ENCODE data around the gene C17orf114.

C17orf114 gene

DNA sequence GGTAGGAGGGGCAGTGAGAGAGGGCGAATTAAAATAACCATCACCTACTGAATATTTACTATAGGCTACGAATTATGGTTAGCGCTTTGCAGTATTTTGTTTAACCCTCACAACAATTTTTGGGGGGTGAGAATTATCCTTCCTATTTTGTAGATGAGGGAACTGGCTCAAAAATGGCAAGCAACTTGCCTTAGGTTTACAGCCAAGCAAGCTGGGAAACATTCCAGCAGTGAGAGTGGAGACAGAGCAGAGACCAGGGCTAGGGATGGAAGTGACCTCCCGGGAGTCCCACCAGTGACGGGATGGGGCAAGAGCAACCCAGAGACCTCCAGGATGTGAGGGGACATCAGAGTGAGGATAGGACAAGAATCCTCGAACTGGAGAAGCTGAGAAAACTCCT lies 15.6 kb downstream of the C17orf114 start:
- Mint-ChIP-seq H3K4me3 (peak overlapping the region in 4 of 10 donors; percentile 29 to 71 (median 63)), H3K27ac (no peak overlapping the region), H3K27me3 (peaks cover 48 to 72% (median 56%) of the 10 kb centered on the region in 5 donors), H3K4me1 (peaks cover 16 to 39% (median 19%) of the 10 kb centered on the region in 7 donors), H3K9me3 (peaks cover 0 to 2% (median 0%) of the 10 kb centered on the region in 11 donors), H3K36me3 (peaks cover 0 to 4% (median 0%) of the 10 kb centered on the region in 5 donors)
- ChIA-PET POLR2A (interaction anchor here (0.6 kb wide), 1 partner anchor 78 kb away, joined by 3 read pairs; no protein-coding TSS in a partner anchor), CTCF (no interaction called here)
- H3K27me3 ChIP-seq (ENCODE audit: control insufficient read depth in 2 of 2, insufficient read depth in 2 of 2, low read length in 2 of 2), result peaks cover 3 to 16% of the 10 kb centered on the region in 2 donors
- intact Hi-C loops (cut with micrococcal nuclease), result loop anchor here in 1 of 2 donors (5.0 kb wide), 1 partner anchor 116 kb away; the partner anchor contains the start of gene CHRNE
- peaks cover 15 to 20% of the 10 kb centered on the region in 2 donors for H3K4me1 ChIP-seq (ENCODE audit: control insufficient read depth in 2 of 2, insufficient read depth in 2 of 2, low read length in 2 of 2)
- DNase-seq (no peak), ATAC-seq (no peak)
- no peak overlapping the region for H3K27ac ChIP-seq (ENCODE audit: low read depth, low read length)
- H3K36me3 ChIP-seq (ENCODE audit: control insufficient read depth in 2 of 3, insufficient read depth in 3 of 3, low read length in 3 of 3), result no peaks in the 10 kb centered on the region
- no peaks in the 10 kb centered on the region for H3K9me3 ChIP-seq (ENCODE audit: control insufficient read depth in 2 of 3, low read length in 3 of 3)
- H3K4me3 ChIP-seq (ENCODE audit: low read length), result no peak overlapping the region

DNA sequence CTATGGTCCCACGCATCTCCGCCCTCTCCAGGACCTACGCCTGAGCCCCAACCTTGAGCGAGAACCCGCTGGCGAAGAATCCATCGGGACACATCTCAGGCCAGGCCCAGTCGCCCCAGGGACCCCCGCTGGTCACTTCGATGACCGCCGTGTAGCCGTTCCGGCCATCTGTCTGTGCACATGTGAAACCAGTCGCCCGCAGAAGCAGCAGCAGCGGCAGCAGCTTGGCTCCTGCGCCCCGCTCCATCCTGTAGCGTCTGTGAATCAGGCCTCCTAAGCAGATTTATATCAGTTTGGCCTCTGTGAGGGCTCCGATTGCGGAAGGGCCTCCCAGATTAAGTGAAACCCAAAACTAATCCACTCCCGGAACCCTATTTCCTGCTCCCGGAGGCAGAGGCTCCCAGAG lies 16.0 kb downstream of the C17orf114 start, which contains the start of gene VMO1:
Gene VMO1, minus strand, starts transcription at position 259 of the 406 bp plus-strand sequence. Its CDS starts 12 bp downstream, at position 247.
- Mint-ChIP-seq H3K9me3 (peaks cover 0 to 2% (median 0%) of the 10 kb centered on the region in 11 donors), H3K27ac (no peak within 1 kb of the TSS), H3K4me3 (peak within 1 kb of the TSS; percentile 44 to 74 (median 65)), H3K27me3 (peaks cover 48 to 72% (median 56%) of the 10 kb centered on the region in 5 donors), H3K36me3 (peaks cover 0 to 4% (median 0%) of the 10 kb centered on the region in 5 donors), H3K4me1 (peaks cover 14 to 35% (median 19%) of the 10 kb centered on the region in 7 donors)
- intact Hi-C loops (cut with micrococcal nuclease), result loop anchor here in 1 of 2 donors (5.0 kb wide), 1 partner anchor 116 kb away; the partner anchor contains the start of gene CHRNE
- Histone ChIP-seq H3K4me3 (ENCODE audit: low read length) (no peak within 1 kb of the TSS), H3K9me3 (ENCODE audit: control insufficient read depth in 2 of 3, low read length in 3 of 3) (no peaks in the 10 kb centered on the region), H3K4me1 (ENCODE audit: control insufficient read depth in 2 of 2, insufficient read depth in 2 of 2, low read length in 2 of 2) (peaks cover 15 to 20% of the 10 kb centered on the region in 2 donors), H3K27ac (ENCODE audit: low read depth, low read length) (no peak within 1 kb of the TSS), H3K36me3 (ENCODE audit: control insufficient read depth in 2 of 3, insufficient read depth in 3 of 3, low read length in 3 of 3) (no peaks in the 10 kb centered on the region), H3K27me3 (ENCODE audit: control insufficient read depth in 2 of 2, insufficient read depth in 2 of 2, low read length in 2 of 2) (peaks cover 3 to 16% of the 10 kb centered on the region in 2 donors)
- ATAC-seq (no peak), DNase-seq (no peak)
- POLR2A ChIA-PET, result no interaction called here
- CTCF ChIA-PET, result interaction anchor here (1.4 kb wide), 1 partner anchor 9 kb away, joined by 3 read pairs; no protein-coding TSS in a partner anchor

- H3K27ac ChIP-seq (ENCODE audit: low read depth, low read length), result no peak overlapping the region
- DNase-seq (peak in 2 of 9 donors; percentile 20 to 22), ATAC-seq (no peak)
- Mint-ChIP-seq H3K9me3 (peaks cover 0 to 2% (median 0%) of the 10 kb centered on the region in 11 donors), H3K4me3 (peak overlapping the region; percentile 44 to 74 (median 65)), H3K27me3 (peaks cover 51 to 76% (median 61%) of the 10 kb centered on the region in 5 donors), H3K36me3 (peaks cover 0 to 4% (median 0%) of the 10 kb centered on the region in 5 donors), H3K4me1 (peaks cover 10 to 30% (median 15%) of the 10 kb centered on the region in 7 donors), H3K27ac (no peak overlapping the region)
- H3K9me3 ChIP-seq (ENCODE audit: control insufficient read depth in 2 of 3, low read length in 3 of 3), result no peaks in the 10 kb centered on the region
- intact Hi-C loops (cut with micrococcal nuclease), result loop anchor here in 1 of 2 donors (5.0 kb wide), 1 partner anchor 117 kb away; the partner anchor contains the start of gene CHRNE
- ChIA-PET POLR2A (interaction anchor here (1.9 kb wide), 1 partner anchor 75 kb away, joined by 5 read pairs; the partner anchor contains the start of gene ARRB2), CTCF (interaction anchor here (0.5 to 1.4 kb wide), 2 partner anchors 8 to 82 kb away, joined by 3 to 5 read pairs; partner anchors contain the start of gene PELP1)
- peaks cover 3 to 16% of the 10 kb centered on the region in 2 donors for H3K27me3 ChIP-seq (ENCODE audit: control insufficient read depth in 2 of 2, insufficient read depth in 2 of 2, low read length in 2 of 2)
- H3K36me3 ChIP-seq (ENCODE audit: control insufficient read depth in 2 of 3, insufficient read depth in 3 of 3, low read length in 3 of 3), result no peaks in the 10 kb centered on the region
- no peak overlapping the region for H3K4me3 ChIP-seq (ENCODE audit: low read length)
- H3K4me1 ChIP-seq (ENCODE audit: control insufficient read depth in 2 of 2, insufficient read depth in 2 of 2, low read length in 2 of 2), result peaks cover 9 to 20% of the 10 kb centered on the region in 2 donors
These were observed 16.6 kb downstream of the C17orf114 start for GRCh38 chr17:4785311-4786105.

GRCh38 chr17:4782652-4783051 lies 19.5 kb downstream of the C17orf114 start:
- H3K4me1 Mint-ChIP-seq, result peaks cover 5 to 24% (median 10%) of the 10 kb centered on the region in 7 donors
- peaks cover 0 to 2% (median 0%) of the 10 kb centered on the region in 11 donors for H3K9me3 Mint-ChIP-seq
- ATAC-seq, result no peak
- CTCF ChIA-PET, result no interaction called here
- Histone ChIP-seq H3K4me1 (ENCODE audit: control insufficient read depth in 2 of 2, insufficient read depth in 2 of 2, low read length in 2 of 2) (peaks cover 9 to 15% of the 10 kb centered on the region in 2 donors), H3K9me3 (ENCODE audit: control insufficient read depth in 2 of 3, low read length in 3 of 3) (no peaks in the 10 kb centered on the region), H3K27me3 (ENCODE audit: control insufficient read depth in 2 of 2, insufficient read depth in 2 of 2, low read length in 2 of 2) (peaks cover 3 to 16% of the 10 kb centered on the region in 2 donors), H3K27ac (ENCODE audit: low read depth, low read length) (no peak overlapping the region), H3K4me3 (ENCODE audit: low read length) (no peak overlapping the region), H3K36me3 (ENCODE audit: control insufficient read depth in 2 of 3, insufficient read depth in 3 of 3, low read length in 3 of 3) (no peaks in the 10 kb centered on the region)
- H3K27ac Mint-ChIP-seq, result no peak overlapping the region
- DNase-seq, result no peak
- H3K36me3 Mint-ChIP-seq, result no peaks in the 10 kb centered on the region
- peak overlapping the region in 1 of 10 donors; percentile 2 for H3K4me3 Mint-ChIP-seq
- POLR2A ChIA-PET, result interaction anchor here (0.6 to 0.7 kb wide), 2 partner anchors 79 to 1645 kb away, joined by 4 read pairs; no protein-coding TSS in a partner anchor
- intact Hi-C loops (cut with micrococcal nuclease), result no loop called here
- peaks cover 54 to 80% (median 64%) of the 10 kb centered on the region in 5 donors for H3K27me3 Mint-ChIP-seq

DNA sequence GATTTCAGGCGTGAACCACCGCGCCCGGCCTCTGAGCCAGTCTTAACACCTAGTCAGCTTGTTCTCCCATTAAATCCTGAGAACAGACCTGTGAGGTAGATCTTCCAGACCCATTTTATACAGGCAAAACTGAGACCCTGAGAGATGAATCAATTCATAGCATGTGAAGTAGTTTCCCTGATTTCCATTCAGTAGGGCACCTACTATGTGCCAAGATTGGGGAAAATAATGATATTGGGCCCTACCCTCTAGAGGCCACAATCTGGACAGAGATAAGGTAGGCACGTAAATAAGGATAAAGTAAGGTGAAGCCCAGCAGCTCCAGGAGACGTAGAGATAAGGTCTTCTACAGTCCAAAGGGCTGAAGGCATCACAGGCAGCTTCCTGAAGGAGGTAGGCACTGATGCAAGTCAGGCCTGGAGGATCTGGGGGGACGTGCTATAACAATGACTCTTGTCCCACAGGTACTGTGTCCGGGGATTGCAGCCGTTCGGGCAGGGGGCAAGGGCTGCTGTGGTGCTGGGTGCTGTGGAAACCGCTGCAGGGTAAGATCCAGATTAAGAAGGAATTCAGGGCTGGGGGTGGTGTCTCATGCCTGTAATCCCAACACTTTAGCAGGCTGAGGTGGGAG lies 21.7 kb downstream of the C17orf114 start:
- Histone ChIP-seq H3K9me3 (ENCODE audit: control insufficient read depth in 2 of 3, low read length in 3 of 3) (no peaks in the 10 kb centered on the region), H3K36me3 (ENCODE audit: control insufficient read depth in 2 of 3, insufficient read depth in 3 of 3, low read length in 3 of 3) (no peaks in the 10 kb centered on the region), H3K27ac (ENCODE audit: low read depth, low read length) (no peak overlapping the region), H3K4me3 (ENCODE audit: low read length) (no peak overlapping the region), H3K27me3 (ENCODE audit: control insufficient read depth in 2 of 2, insufficient read depth in 2 of 2, low read length in 2 of 2) (peaks cover 3 to 5% of the 10 kb centered on the region in 2 donors), H3K4me1 (ENCODE audit: control insufficient read depth in 2 of 2, insufficient read depth in 2 of 2, low read length in 2 of 2) (peaks cover 3 to 4% of the 10 kb centered on the region in 2 donors)
- intact Hi-C loops (cut with micrococcal nuclease), result no loop called here
- Mint-ChIP-seq H3K36me3 (no peaks in the 10 kb centered on the region), H3K4me1 (peaks cover 0 to 8% (median 5%) of the 10 kb centered on the region in 7 donors), H3K27me3 (peaks cover 35 to 65% (median 47%) of the 10 kb centered on the region in 5 donors), H3K9me3 (peaks cover 0 to 1% (median 0%) of the 10 kb centered on the region in 11 donors), H3K4me3 (no peak overlapping the region), H3K27ac (no peak overlapping the region)
- DNase-seq, result no peak
- ATAC-seq, result no peak
- ChIA-PET CTCF (interaction anchor here (0.8 kb wide), 1 partner anchor 102 kb away, joined by 3 read pairs; no protein-coding TSS in a partner anchor), POLR2A (interaction anchor here (0.6 kb wide), 3 partner anchors 59 to 611 kb away, joined by 3 to 6 read pairs (median 3); no protein-coding TSS in a partner anchor)

All from naive thymus-derived CD4-positive, alpha-beta T cell (primary cell).